Skin epidermis (tissue), 12 donors: ENCODE measurements around the gene PCDHGA7.
"Not testable (repeated sequence)": the region's sequence is repeated elsewhere in the genome, so short reads cannot be mapped to it uniquely, and the experiment has no call there.

Source experiments
- H3K27ac ChIP-seq, 21 experiments: fragments of 200-600 bp; sonication (generic) in 11 of 21; one replicate each; pipeline ENCODE4 v1.5.0; 2020; ENCODE audit warnings: mild to moderate bottlenecking in 3 of 21, inconsistent platforms in 2 of 21, moderate library complexity in 2 of 21
- H3K4me3 ChIP-seq, 7 experiments: fragments of 200-600 bp; sonication (generic) in 2 of 7; one replicate each; pipeline ENCODE4 v1.5.0; 2020; ENCODE audit warnings: inconsistent platforms in 2 of 7, mild to moderate bottlenecking in 2 of 7, moderate library complexity in 1 of 7

Gene PCDHGA7

DNA sequence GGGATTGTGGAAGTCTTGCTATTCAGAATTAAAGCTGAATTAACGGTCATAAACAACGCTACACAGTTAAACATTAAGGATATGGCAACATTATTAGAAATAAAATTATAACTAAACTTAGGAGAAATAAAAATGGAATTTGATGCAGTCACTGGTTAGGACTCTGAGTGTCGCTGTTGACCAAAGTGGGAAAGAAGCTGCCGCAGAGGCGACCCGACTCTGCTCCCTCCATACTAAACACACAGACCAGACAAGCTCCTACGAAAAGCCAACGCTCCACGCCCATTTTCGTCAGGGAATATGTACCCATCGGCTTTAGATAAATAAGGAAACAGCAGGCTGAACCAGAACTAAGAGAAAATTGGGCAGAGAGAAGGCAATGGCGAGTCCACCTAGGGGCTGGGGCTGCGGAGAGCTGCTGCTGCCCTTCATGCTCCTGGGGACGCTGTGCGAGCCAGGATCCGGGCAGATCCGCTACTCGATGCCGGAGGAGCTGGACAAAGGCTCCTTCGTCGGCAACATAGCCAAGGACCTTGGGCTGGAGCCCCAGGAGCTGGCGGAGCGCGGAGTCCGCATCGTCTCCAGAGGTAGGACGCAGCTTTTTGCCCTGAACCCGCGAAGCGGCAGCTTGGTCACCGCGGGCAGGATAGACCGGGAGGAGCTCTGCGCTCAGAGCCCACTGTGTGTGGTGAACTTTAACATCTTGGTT, 18.4 kb upstream of the PCDHGA7 start, which contains the start of gene PCDHGA5:
Gene PCDHGA5, plus strand, starts transcription at position 211 of the 709 bp plus-strand sequence. Its CDS starts 169 bp downstream, at position 380.
- no peak within 1 kb of the TSS for H3K4me3 ChIP-seq
- no peak within 1 kb of the TSS for H3K27ac ChIP-seq

DNA sequence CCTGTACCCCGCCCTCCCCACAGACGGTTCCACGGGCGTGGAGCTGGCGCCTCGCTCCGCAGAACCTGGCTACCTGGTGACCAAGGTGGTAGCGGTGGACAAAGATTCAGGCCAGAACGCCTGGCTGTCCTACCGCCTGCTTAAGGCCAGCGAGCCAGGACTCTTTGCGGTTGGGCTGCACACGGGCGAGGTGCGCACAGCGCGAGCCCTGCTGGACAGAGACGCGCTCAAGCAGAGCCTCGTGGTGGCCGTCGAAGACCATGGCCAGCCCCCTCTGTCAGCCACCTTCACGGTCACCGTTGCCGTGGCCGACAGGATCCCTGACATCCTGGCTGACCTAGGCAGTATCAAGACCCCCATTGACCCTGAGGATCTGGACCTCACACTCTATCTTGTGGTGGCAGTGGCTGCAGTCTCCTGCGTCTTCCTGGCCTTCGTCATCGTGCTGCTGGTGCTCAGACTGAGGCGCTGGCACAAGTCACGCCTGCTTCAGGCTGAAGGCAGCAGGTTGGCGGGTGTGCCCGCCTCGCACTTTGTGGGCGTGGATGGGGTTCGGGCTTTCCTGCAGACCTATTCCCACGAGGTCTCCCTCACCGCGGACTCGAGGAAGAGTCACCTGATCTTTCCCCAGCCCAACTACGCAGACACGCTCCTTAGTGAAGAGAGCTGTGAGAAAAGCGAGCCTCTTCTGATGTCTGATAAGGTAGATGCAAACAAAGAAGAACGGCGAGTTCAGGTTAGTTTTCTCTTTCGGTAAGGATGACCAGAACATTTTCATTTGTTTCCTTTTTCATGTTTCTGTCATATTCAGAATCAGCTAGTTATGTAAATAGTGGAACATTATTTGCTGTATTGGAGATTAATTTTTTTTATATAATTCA, 16.3 kb upstream of the PCDHGA7 start:
- Histone ChIP-seq H3K4me3 (no peak overlapping the region), H3K27ac (no peak overlapping the region)

DNA sequence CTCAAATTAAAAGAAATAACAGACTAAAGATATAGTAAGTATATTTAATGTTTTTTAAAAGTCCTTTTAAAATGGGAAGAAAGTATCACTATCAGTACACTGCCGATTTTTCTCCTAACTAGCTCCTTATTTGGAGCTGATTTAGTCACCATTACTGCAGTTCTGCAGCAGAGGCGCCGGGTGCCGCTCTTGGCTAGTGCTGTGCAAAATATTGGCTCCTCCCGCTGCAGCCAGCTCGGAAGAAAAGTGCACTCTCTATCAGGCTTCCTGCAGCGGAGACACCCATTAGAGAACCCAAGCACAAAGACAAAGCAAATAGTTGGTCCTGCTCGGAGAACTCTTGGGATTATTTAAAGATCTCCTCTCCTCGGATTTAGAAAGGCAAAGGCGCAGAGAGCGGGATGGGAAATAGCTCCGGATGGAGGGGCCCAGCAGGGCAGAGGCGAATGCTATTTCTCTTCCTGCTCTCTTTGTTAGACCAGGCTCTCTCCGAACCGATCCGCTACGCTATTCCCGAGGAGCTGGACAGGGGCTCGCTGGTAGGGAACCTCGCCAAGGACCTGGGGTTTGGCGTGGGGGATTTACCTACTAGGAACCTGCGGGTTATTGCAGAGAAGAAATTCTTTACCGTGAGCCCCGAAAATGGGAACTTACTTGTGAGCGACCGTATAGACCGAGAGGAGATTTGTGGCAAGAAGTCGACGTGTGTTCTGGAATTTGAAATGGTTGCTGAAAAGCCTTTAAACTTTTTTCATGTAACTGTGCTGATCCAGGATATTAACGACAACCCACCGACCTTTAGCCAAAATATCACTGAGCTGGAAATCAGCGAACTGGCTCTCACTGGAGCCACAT, 12.3 kb upstream of the PCDHGA7 start, which contains the start of gene PCDHGB3:
Gene PCDHGB3, plus strand, starts transcription at position 249 of the 855 bp plus-strand sequence. Its CDS starts 153 bp downstream, at position 402.
- H3K27ac ChIP-seq = no peak within 1 kb of the TSS
- H3K4me3 ChIP-seq = peak within 1 kb of the TSS in 1 of 7 experiments; percentile 5

DNA sequence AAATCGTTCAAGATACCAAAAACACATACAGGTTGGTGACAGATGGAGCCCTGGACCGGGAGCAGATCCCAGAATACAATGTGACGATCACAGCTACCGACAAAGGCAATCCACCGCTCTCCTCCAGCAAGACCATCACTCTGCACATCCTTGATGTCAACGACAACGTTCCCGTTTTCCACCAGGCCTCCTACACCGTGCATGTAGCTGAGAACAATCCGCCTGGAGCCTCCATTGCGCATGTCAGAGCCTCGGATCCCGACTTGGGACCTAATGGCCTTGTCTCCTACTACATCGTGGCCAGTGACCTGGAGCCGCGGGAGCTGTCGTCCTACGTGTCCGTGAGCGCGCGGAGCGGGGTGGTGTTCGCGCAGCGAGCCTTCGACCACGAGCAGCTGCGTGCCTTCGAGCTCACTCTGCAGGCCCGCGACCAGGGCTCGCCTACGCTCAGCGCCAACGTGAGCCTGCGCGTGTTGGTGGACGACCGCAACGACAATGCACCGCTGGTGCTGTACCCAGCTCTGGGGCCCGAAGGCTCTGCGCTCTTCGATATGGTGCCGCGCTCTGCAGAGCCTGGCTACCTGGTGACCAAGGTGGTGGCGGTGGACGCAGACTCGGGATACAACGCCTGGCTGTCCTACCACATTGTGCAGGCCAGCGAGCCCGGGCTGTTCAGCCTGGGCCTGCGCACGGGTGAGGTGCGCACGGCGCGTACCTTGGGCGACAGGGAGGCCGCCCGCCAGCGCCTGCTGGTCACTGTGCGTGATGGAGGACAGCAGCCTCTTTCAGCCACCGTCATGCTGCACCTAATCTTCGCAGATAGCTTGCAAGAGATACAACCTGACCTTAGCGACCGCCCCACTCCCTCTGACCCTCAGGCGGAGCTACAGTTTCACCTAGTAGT, 10.7 kb upstream of the PCDHGA7 start:
- no peak overlapping the region for H3K4me3 ChIP-seq
- H3K27ac ChIP-seq = no peak overlapping the region

DNA sequence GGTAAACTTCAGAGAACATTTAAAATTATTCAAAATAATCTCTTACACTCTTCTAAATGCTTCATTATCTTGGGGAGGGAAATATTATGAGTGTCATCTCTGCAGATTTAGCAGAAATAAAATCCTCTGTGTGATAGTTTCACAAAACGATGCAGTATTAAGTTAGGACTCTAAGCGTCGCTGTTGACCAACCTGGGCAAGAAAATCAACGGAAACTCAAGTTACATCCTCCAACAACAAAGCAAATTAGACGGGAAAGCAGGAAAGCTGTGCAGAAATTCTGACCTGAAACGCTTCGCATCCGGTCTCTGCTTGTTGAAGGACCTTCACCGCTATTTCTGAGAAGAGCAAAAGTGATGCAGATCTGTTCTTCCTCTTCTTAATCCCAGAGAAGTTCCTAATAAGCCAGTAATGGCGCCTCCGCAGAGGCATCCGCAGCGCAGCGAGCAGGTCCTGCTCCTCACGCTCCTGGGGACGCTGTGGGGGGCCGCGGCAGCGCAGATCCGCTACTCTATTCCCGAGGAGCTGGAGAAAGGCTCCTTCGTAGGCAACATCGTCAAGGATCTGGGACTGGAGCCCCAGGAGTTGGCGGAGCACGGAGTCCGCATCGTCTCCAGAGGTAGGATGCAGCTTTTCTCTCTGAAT, 8.7 kb upstream of the PCDHGA7 start, which contains the start of gene PCDHGA6:
Gene PCDHGA6, plus strand, starts transcription at position 219 of the 645 bp plus-strand sequence. Its CDS starts 193 bp downstream, at position 412.
- Histone ChIP-seq H3K4me3 (peak within 1 kb of the TSS in 4 of 7 experiments; percentile 2 to 23 (median 10)), H3K27ac (no peak within 1 kb of the TSS)

DNA sequence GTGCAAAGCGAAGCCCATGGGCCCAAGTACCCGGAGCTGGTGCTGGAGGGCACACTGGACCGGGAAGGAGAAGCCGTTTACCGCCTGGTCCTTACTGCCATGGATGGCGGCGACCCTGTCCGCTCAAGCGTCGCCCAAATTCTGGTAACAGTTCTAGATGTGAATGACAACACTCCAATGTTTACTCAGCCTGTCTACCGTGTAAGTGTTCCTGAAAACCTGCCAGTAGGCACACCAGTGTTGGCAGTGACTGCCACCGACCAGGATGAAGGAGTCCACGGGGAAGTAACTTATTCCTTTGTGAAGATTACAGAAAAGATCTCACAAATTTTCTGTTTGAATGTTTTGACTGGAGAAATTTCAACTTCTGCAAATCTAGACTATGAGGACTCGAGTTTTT, 7.9 kb upstream of the PCDHGA7 start:
- Histone ChIP-seq H3K27ac (no peak overlapping the region), H3K4me3 (no peak overlapping the region)

DNA sequence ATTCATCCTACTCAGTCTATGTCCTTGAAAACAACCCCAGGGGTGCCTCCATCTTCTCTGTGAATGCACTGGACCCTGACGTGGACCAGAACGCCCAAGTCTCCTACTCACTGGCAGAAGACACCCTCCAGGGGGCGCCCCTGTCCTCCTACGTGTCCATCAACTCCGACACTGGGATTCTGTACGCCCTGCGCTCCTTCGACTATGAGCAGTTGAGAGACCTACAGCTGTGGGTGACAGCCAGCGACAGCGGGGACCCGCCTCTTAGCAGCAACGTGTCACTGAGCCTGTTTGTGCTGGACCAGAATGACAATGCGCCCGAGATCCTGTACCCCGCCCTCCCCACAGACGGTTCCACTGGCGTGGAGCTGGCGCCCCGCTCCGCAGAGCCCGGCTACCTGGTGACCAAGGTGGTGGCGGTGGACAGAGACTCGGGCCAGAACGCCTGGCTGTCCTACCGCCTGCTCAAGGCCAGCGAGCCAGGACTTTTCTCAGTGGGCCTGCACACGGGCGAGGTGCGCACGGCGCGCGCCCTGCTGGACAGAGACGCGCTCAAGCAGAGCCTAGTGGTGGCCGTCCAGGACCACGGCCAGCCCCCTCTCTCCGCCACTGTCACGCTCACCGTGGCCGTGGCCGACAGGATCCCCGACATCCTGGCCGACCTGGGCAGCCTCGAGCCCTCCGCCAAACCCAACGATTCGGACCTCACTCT, 6.9 kb upstream of the PCDHGA7 start:
- not testable (repeated sequence) for H3K4me3 ChIP-seq, H3K27ac ChIP-seq

DNA sequence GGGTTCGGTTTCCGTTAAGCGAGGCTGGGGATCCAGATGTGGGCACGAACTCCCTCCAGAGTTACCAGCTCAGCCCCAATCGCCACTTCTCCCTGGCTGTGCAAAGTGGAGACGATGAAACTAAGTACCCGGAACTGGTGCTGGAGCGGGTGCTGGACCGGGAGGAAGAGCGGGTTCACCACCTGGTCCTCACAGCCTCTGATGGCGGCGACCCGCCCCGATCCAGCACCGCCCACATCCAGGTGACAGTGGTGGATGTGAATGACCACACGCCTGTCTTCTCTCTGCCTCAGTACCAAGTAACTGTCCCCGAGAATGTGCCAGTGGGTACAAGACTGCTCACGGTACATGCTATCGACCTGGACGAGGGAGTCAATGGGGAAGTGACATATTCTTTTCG, 803 bp downstream of the PCDHGA7 start:
- Histone ChIP-seq H3K27ac (no peak overlapping the region), H3K4me3 (peak overlapping the region in 2 of 7 experiments; percentile 10 to 30)

DNA sequence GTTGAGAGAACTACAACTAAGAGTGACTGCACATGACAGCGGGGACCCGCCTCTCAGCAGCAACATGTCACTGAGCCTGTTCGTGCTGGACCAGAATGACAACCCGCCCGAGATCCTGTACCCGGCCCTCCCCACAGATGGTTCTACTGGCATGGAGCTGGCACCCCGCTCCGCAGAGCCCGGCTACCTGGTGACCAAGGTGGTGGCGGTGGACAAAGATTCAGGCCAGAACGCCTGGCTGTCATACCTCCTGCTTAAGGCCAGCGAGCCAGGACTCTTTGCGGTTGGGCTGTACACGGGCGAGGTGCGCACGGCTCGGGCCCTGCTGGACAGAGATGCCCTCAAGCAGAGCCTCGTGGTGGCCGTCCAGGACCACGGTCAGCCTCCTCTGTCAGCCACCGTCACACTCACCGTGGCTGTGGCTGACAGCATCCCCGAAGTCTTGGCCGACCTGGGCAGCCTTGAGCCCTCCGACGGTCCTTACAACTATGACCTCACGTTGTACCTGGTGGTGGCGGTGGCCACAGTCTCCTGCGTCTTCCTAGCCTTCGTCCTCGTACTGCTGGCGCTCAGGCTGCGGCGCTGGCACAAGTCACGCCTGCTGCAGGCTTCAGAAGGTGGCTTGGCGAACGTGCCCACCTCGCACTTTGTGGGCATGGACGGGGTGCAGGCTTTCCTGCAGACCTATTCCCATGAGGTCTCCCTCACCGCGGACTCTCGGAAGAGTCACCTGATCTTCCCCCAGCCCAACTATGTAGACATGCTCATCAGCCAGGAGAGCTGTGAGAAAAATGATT, 2.1 kb downstream of the PCDHGA7 start:
- Histone ChIP-seq H3K4me3 (no peak overlapping the region), H3K27ac (no peak overlapping the region)

DNA sequence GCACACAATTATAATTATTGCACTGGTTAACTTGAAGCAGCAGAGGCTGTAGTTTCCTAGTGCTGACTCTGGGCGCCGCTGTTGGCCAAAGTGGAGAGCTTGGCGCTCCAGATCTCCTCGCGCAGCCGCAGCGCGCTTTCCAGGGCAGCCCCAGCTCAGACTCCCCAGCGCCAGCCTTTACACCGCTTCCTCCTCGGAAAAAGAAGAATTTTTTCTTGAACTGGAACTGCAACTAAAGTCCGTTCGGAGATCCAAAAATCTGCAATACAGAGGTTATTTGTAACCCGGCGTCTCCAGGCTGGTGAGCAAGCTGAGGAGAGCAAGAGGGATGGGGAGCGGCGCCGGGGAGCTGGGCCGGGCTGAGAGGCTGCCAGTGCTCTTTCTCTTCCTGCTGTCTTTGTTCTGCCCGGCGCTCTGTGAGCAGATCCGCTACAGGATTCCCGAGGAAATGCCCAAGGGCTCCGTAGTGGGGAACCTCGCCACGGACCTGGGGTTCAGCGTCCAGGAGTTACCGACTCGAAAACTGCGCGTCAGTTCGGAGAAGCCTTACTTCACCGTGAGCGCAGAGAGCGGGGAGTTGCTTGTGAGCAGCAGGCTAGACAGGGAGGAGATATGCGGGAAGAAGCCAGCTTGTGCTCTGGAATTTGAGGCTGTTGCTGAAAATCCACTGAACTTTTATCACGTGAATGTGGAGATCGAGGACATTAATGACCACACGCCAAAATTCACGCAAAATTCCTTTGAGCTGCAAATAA, 5.2 kb downstream of the PCDHGA7 start, which contains the start of gene PCDHGB4:
Gene PCDHGB4, plus strand, starts transcription at position 142 of the 755 bp plus-strand sequence. Its CDS starts 187 bp downstream, at position 329.
- H3K27ac ChIP-seq, H3K4me3 ChIP-seq: not testable (repeated sequence)

DNA sequence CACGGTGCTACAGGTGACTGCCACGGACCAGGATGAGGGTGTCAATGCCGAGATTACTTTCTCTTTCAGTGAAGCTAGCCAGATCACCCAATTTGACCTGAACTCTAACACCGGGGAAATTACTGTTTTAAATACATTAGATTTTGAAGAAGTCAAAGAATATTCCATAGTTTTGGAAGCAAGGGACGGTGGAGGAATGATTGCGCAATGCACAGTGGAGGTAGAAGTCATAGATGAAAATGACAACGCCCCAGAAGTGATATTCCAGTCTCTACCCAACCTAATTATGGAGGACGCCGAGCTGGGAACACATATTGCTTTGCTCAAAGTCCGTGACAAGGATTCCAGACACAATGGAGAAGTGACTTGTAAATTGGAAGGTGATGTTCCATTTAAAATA, 6.1 kb downstream of the PCDHGA7 start:
- Histone ChIP-seq H3K4me3 (no peak overlapping the region), H3K27ac (no peak overlapping the region)

DNA sequence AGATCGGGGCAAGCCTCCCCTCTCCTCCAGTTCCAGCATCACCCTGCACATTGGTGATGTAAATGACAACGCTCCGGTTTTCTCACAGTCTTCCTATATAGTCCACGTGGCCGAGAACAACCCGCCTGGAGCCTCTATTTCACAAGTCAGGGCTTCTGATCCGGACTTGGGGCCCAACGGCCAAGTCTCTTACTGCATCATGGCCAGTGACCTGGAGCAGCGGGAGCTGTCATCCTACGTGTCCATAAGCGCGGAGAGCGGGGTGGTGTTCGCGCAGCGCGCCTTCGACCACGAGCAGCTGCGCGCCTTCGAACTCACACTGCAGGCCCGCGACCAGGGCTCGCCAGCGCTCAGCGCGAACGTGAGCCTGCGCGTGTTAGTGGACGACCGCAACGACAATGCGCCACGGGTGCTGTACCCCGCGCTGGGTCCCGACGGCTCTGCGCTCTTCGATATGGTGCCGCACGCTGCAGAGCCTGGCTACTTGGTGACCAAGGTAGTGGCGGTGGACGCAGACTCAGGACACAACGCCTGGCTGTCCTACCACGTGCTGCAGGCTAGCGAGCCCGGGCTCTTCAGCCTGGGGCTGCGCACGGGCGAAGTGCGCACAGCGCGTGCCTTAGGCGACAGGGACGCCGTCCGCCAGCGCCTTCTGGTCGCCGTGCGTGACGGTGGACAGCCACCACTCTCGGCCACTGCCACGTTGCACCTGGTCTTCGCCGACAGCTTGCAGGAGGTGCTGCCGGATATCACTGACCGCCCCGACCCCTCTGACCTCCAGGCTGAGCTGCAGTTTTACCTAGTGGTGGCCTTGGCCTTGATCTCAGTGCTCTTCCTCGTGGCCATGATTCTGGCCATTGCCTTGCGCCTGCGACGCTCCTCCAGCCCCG, 6.9 kb downstream of the PCDHGA7 start:
- H3K4me3 ChIP-seq = no peak overlapping the region
- H3K27ac ChIP-seq = no peak overlapping the region

DNA sequence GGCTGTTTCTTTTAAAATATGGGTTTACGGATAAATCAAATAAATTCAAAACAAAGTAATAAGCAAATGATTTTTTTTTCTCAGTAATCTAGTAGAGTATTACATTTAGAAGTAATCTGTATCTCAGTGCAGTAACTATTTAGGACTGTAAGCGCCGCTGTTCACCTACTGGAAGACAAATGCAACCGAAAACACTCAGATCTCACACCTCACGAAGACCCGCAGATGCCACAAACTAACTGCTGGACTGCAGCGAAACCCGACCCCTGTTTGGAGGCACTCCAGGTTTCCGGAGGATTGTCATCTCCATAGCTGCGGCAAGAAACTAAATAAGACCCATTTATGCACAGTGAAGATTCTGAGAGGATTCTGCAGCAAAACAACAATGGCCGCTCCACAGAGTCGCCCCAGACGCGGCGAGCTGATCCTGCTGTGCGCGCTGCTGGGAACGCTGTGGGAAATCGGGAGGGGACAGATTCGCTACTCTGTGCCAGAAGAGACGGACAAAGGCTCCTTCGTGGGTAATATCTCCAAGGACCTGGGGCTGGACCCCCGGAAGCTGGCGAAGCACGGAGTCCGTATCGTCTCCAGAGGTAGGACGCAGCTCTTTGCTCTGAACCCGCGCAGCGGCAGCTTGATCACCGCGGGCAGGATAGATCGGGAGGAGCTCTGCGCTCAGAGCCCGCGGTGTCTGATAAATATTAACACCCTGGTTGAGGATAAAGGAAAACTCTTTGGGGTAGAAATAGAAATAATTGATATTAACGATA, 10.1 kb downstream of the PCDHGA7 start, which contains the start of gene PCDHGA8:
Gene PCDHGA8, plus strand, starts transcription at position 205 of the 770 bp plus-strand sequence. Its CDS starts 181 bp downstream, at position 386.
- Histone ChIP-seq H3K27ac (no peak within 1 kb of the TSS), H3K4me3 (no peak within 1 kb of the TSS)

DNA sequence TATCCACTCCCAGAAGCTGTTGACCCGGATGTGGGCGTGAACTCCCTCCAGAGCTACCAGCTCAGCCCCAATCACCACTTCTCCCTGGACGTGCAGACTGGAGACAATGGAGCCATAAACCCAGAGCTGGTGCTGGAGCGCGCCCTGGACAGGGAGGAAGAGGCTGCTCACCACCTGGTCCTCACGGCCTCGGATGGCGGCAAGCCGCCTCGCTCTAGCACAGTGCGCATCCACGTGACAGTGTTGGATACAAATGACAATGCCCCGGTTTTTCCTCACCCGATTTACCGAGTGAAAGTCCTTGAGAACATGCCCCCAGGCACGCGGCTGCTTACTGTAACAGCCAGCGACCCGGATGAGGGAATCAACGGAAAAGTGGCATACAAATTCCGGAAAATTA, 10.7 kb downstream of the PCDHGA7 start:
- no peak overlapping the region for H3K4me3 ChIP-seq
- no peak overlapping the region for H3K27ac ChIP-seq
